ENCODE data around the gene CCDC27.

GRCh38 chr1:3771108-3772026, 19.1 kb downstream of the CCDC27 start:
- TF ChIP-seq CTCF (IDR thresholded peaks at IDR 0.05 in 8 of 11, conservative IDR thresholded peaks at IDR 0.05 in 3 of 11): no peak
- no peak for TF ChIP-seq POLR2AphosphoS5 (IDR thresholded peaks at IDR 0.05)
- no peak for TF ChIP-seq POLR2A (IDR thresholded peaks at IDR 0.05)

All from spleen (tissue), 7 donors.